ENCODE measurements around the gene LHX3.

DNA sequence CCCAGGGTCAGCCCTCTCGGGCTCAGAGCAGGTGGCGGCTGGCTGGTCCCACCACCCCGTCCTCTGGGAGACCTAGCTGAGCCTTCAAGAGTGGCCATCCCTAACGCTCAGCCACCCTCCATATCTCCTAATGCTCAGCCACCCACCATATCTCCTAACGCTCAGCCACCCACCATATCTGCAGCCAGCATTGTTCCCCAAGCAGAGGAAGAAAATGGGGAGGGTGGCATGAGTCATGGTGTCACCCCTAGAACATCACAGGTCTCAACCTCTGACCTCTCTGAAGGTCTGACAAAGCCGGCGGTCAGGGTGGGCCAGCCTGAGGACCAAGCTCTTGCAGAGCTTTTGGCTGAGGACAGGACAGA, 14.7 kb downstream of the LHX3 start:
- TF ChIP-seq POLR2AphosphoS5 (IDR thresholded peaks at IDR 0.05; ENCODE audit: low read depth, low read length) (no peak), EP300 (IDR thresholded peaks at IDR 0.05; ENCODE audit: borderline replicate concordance in 1 of 2, low read depth in 1 of 2, low read length in 1 of 2) (no peak), RAD21 (IDR thresholded peaks at IDR 0.05; ENCODE audit: low read length) (no peak), CHD2 (IDR thresholded peaks at IDR 0.05; ENCODE audit: low read length, partially characterized antibody) (no peak), TAF1 (IDR thresholded peaks at IDR 0.05; ENCODE audit: borderline replicate concordance, low read depth, low read length) (no peak), SMC3 (IDR thresholded peaks at IDR 0.05; ENCODE audit: low read depth, low read length) (no peak), SIN3A (IDR thresholded peaks at IDR 0.05; ENCODE audit: borderline replicate concordance, low read depth, low read length) (no peak), MEF2A (IDR thresholded peaks at IDR 0.05; ENCODE audit: borderline replicate concordance, low read depth) (no peak), TEAD4 (IDR thresholded peaks at IDR 0.05; ENCODE audit: borderline replicate concordance, insufficient read depth) (no peak), GABPA (IDR thresholded peaks at IDR 0.05; ENCODE audit: low read depth) (no peak)
- TF ChIP-seq, protein P1, sequence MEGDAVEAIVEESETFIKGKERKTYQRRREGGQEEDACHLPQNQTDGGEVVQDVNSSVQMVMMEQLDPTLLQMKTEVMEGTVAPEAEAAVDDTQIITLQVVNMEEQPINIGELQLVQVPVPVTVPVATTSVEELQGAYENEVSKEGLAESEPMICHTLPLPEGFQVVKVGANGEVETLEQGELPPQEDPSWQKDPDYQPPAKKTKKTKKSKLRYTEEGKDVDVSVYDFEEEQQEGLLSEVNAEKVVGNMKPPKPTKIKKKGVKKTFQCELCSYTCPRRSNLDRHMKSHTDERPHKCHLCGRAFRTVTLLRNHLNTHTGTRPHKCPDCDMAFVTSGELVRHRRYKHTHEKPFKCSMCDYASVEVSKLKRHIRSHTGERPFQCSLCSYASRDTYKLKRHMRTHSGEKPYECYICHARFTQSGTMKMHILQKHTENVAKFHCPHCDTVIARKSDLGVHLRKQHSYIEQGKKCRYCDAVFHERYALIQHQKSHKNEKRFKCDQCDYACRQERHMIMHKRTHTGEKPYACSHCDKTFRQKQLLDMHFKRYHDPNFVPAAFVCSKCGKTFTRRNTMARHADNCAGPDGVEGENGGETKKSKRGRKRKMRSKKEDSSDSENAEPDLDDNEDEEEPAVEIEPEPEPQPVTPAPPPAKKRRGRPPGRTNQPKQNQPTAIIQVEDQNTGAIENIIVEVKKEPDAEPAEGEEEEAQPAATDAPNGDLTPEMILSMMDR (IDR thresholded peaks at IDR 0.05), result no peak
- TF ChIP-seq, protein P2, sequence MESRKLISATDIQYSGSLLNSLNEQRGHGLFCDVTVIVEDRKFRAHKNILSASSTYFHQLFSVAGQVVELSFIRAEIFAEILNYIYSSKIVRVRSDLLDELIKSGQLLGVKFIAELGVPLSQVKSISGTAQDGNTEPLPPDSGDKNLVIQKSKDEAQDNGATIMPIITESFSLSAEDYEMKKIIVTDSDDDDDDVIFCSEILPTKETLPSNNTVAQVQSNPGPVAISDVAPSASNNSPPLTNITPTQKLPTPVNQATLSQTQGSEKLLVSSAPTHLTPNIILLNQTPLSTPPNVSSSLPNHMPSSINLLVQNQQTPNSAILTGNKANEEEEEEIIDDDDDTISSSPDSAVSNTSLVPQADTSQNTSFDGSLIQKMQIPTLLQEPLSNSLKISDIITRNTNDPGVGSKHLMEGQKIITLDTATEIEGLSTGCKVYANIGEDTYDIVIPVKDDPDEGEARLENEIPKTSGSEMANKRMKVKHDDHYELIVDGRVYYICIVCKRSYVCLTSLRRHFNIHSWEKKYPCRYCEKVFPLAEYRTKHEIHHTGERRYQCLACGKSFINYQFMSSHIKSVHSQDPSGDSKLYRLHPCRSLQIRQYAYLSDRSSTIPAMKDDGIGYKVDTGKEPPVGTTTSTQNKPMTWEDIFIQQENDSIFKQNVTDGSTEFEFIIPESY (IDR thresholded peaks at IDR 0.05; ENCODE audit: borderline replicate concordance, low read depth), result no peak
- TF ChIP-seq, protein P3, sequence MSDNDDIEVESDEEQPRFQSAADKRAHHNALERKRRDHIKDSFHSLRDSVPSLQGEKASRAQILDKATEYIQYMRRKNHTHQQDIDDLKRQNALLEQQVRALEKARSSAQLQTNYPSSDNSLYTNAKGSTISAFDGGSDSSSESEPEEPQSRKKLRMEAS (IDR thresholded peaks at IDR 0.05; ENCODE audit: low read depth), result no peak
- TF ChIP-seq, protein P4, sequence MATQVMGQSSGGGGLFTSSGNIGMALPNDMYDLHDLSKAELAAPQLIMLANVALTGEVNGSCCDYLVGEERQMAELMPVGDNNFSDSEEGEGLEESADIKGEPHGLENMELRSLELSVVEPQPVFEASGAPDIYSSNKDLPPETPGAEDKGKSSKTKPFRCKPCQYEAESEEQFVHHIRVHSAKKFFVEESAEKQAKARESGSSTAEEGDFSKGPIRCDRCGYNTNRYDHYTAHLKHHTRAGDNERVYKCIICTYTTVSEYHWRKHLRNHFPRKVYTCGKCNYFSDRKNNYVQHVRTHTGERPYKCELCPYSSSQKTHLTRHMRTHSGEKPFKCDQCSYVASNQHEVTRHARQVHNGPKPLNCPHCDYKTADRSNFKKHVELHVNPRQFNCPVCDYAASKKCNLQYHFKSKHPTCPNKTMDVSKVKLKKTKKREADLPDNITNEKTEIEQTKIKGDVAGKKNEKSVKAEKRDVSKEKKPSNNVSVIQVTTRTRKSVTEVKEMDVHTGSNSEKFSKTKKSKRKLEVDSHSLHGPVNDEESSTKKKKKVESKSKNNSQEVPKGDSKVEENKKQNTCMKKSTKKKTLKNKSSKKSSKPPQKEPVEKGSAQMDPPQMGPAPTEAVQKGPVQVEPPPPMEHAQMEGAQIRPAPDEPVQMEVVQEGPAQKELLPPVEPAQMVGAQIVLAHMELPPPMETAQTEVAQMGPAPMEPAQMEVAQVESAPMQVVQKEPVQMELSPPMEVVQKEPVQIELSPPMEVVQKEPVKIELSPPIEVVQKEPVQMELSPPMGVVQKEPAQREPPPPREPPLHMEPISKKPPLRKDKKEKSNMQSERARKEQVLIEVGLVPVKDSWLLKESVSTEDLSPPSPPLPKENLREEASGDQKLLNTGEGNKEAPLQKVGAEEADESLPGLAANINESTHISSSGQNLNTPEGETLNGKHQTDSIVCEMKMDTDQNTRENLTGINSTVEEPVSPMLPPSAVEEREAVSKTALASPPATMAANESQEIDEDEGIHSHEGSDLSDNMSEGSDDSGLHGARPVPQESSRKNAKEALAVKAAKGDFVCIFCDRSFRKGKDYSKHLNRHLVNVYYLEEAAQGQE (IDR thresholded peaks at IDR 0.05; ENCODE audit: low read depth, low read length), result no peak
